Tibial nerve (tissue), 3 donors: ENCODE measurements around the gene HOXC4.

Experiments
- POLR2A ChIP-seq, 2 donors: fragments of 450-650 bp; IDR thresholded peaks; one replicate each; pipeline ENCODE4 v1.6.1; 2017; ENCODE audit warnings: antibody characterized with exemption in 2 of 2, mild to moderate bottlenecking in 2 of 2, moderate library complexity in 2 of 2
- TF ChIP-seq, protein P1 (sequence below), 5 experiments: fragments of 200-600 bp in 3 of 5; fragments of 450-650 bp in 2 of 5; sonication (generic) in 3 of 5; IDR thresholded peaks; one replicate each; pipeline ENCODE4 v1.5.1; 2016 to 2019; ENCODE audit warnings: antibody characterized with exemption in 5 of 5, mild to moderate bottlenecking in 3 of 5, moderate library complexity in 2 of 5

DNA sequence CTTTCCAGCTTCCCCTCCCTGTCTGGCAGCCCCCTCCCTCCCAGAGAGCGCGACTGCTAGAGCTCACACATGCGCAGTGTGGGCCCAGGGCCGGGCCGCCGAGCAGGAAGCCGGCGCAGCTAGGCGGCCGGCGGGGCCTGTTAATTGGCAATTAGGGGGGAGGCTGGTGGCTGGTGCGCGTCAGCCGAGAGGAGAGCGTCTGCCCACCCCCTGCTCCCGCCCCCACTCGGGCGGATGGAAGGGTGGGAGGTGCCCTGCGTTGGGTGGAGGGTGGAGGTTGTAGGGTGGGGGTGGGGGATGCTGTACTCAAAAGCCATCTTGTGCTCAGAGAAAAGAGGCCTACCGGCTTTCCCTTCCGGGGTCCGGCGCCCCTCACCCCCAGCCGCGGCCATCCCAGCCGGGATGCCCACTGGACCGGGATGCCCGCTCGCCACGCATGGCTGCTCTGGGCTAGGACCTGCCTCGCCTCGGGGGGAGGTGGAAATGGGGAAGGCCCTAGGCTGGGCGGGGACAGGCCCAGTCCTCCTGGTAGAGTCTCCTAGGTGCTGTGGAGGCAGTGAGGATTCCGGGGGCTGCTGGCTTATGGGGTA lies 35.7 kb upstream of the HOXC4 start:
- peak; percentile 41 to 77 for TF ChIP-seq POLR2A (IDR thresholded peaks at IDR 0.05)
- TF ChIP-seq, protein P1, sequence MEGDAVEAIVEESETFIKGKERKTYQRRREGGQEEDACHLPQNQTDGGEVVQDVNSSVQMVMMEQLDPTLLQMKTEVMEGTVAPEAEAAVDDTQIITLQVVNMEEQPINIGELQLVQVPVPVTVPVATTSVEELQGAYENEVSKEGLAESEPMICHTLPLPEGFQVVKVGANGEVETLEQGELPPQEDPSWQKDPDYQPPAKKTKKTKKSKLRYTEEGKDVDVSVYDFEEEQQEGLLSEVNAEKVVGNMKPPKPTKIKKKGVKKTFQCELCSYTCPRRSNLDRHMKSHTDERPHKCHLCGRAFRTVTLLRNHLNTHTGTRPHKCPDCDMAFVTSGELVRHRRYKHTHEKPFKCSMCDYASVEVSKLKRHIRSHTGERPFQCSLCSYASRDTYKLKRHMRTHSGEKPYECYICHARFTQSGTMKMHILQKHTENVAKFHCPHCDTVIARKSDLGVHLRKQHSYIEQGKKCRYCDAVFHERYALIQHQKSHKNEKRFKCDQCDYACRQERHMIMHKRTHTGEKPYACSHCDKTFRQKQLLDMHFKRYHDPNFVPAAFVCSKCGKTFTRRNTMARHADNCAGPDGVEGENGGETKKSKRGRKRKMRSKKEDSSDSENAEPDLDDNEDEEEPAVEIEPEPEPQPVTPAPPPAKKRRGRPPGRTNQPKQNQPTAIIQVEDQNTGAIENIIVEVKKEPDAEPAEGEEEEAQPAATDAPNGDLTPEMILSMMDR (IDR thresholded peaks at IDR 0.05), result no peak
